Measurements from ENCODE around the gene KRTAP1-5.
"Not testable (repeated sequence)": the region's sequence is repeated elsewhere in the genome, so short reads cannot be mapped to it uniquely, and the experiment has no call there.

The KRTAP1-5 gene

DNA sequence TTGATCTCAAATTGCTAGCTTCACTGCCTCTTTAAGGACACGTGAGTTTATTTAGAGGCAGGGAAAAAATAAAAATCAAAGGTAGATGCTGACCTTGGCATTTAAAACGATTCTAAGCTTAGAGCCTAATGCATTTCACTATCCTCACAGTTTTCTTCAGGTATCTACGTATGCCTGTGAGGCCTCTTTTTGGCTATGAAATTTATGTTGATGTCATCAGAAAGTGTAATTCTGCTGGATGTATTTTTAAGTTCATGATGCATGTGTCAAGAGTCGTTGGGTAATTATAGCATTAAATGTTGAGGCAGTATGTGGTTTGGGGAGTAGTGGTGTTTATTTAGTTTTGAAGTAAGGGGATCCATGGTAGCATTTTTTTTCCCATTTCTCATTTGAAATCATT is 23.1 kb downstream of the KRTAP1-5 start:
- TF ChIP-seq CTCF (IDR thresholded peaks at IDR 0.05; ENCODE audit: extremely low read depth, insufficient read depth, missing control alignments), result no peak
- in situ Hi-C loops (cut with MboI; ENCODE audit: low pct_unique_long_range_greater_than_20kb, low sequenced_read_pairs, unreplicated experiment), result no loop called here
- DNase-seq (ENCODE audit: low spot score), result no peak

- DNase-seq (ENCODE audit: low spot score), result no peak
- TF ChIP-seq CTCF (IDR thresholded peaks at IDR 0.05; ENCODE audit: extremely low read depth, insufficient read depth, missing control alignments), result no peak
- in situ Hi-C loops (cut with MboI; ENCODE audit: low pct_unique_long_range_greater_than_20kb, low sequenced_read_pairs, unreplicated experiment), result no loop called here
Observed at GRCh38 chr17:41002814-41003213, 24.2 kb downstream of the KRTAP1-5 start.

GRCh38 chr17:41001795-41002194 is 25.2 kb downstream of the KRTAP1-5 start:
- in situ Hi-C loops (cut with MboI; ENCODE audit: low pct_unique_long_range_greater_than_20kb, low sequenced_read_pairs, unreplicated experiment), result no loop called here
- no peak for TF ChIP-seq CTCF (IDR thresholded peaks at IDR 0.05; ENCODE audit: extremely low read depth, insufficient read depth, missing control alignments)
- DNase-seq (ENCODE audit: low spot score), result no peak

DNA sequence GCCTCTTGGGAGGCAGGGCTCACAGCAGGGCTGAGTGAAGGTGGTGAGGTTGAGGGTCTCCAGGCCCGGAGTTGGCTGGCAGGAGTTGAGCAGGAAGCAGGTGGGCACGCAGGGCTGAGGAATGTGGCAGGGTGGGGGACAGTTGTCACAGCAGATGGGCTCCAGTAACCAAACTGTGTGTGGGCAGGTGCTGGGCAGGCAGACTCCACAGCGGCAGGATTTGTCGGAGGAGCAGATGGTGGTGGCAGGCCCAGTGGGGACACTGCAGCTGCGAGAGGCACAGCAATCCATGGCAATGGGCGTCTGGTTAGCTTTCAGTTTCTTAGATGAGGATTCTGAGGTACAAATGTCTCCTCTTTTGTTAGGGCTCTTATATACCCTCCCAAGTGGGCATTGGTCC is 27.4 kb downstream of the KRTAP1-5 start, which contains the start of gene KRTAP3-2:
TSS of gene KRTAP3-2 (minus strand) at position 344 of the 400 bp plus-strand sequence. CDS start at position 291, 53 bp downstream.
- DNase-seq (ENCODE audit: low spot score); in situ Hi-C loops (cut with MboI; ENCODE audit: low pct_unique_long_range_greater_than_20kb, low sequenced_read_pairs, unreplicated experiment): not testable (repeated sequence)

- in situ Hi-C loops (cut with MboI; ENCODE audit: low pct_unique_long_range_greater_than_20kb, low sequenced_read_pairs, unreplicated experiment), result no loop called here
- DNase-seq (ENCODE audit: low spot score), result no peak
- no peak for TF ChIP-seq CTCF (IDR thresholded peaks at IDR 0.05; ENCODE audit: extremely low read depth, insufficient read depth, missing control alignments)
Observed at GRCh38 chr17:40997361-40997760, 29.6 kb downstream of the KRTAP1-5 start.

DNA sequence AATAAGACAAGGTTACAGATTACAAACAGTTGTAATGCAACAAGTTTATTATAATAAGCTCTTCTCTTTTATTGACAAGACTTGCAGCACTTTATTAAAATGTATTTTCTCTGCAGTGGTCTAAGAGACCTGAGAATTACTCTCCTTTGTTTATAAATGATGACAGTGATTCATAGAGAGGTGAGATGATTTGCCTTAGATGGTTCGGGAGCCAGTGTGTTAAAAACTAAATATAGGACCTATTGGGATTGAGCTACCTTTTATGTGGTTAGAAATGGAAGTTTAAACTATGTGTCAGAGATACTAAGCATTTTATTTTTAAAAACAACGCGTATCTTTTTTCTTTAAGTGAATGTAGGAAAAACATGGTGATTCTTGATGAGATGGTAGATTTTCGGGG is 30.2 kb downstream of the KRTAP1-5 start:
- TF ChIP-seq CTCF (IDR thresholded peaks at IDR 0.05; ENCODE audit: extremely low read depth, insufficient read depth, missing control alignments), result no peak
- no peak for DNase-seq (ENCODE audit: low spot score)
- in situ Hi-C loops (cut with MboI; ENCODE audit: low pct_unique_long_range_greater_than_20kb, low sequenced_read_pairs, unreplicated experiment), result no loop called here

DNA sequence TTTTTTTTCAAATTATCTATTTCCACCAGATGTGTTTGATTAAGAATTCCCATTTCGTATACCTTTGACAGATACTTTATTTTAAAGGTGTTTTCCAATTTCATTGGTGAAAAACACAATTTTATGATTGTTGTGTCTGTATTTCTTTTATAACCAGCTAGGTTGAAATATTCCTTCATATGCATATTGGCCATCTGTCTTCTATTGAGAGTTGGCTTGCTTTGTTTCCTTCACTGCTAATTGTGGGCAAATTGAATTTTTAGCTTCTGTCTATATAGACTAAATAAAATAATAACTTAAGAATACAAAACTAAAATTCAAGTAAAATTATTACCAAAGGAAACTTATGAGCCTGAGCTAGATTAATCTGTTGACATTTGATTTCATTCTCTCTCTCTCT is 31.9 kb downstream of the KRTAP1-5 start:
- in situ Hi-C loops (cut with MboI; ENCODE audit: low pct_unique_long_range_greater_than_20kb, low sequenced_read_pairs, unreplicated experiment), result no loop called here
- DNase-seq (ENCODE audit: low spot score), result no peak
- TF ChIP-seq CTCF (IDR thresholded peaks at IDR 0.05; ENCODE audit: extremely low read depth, insufficient read depth, missing control alignments), result no peak

Data from GM13977 (cell line).